SU-DHL-6 (cell line): ENCODE measurements around the gene NEURL1B.

Experiments used
- H2AFZ ChIP-seq: fragments of 200-600 bp; sonication (generic); 2 replicates; pipeline ENCODE4 v1.6.1; 2014; ENCODE audit warnings: low read depth, mild to moderate bottlenecking, moderate library complexity, mixed read lengths, antibody characterized with exemption, low read length; ENCODE audit not compliant: severe bottlenecking
- H3F3A ChIP-seq: fragments of 200-600 bp; shearing (Covaris generic); 2 replicates; pipeline ENCODE4 v1.6.0; 2016; ENCODE audit warnings: antibody characterized with exemption, mild to moderate bottlenecking; ENCODE audit not compliant: insufficient read depth
- H3K27ac ChIP-seq: fragments of 200-600 bp; sonication (generic); 2 replicates; pipeline ENCODE4 v1.5.1; 2016; ENCODE audit warnings: low read depth, mild to moderate bottlenecking, low read length, moderate library complexity, mixed read lengths
- H3K27me3 ChIP-seq: fragments of 200-600 bp; sonication (generic), shearing (Covaris generic); 2 replicates; pipeline ENCODE4 v1.6.0; 2014; ENCODE audit warnings: mild to moderate bottlenecking, low read length
- H3K36me3 ChIP-seq: fragments of 200-600 bp; sonication (generic); 2 replicates; pipeline ENCODE4 v1.6.1; 2014; ENCODE audit warnings: mild to moderate bottlenecking, low read length, mixed read lengths
- H3K4me2 ChIP-seq: fragments of 300-600, 200-600 bp; shearing (Covaris generic), sonication (generic); 2 replicates; pipeline ENCODE4 v1.6.0; 2014; ENCODE audit warnings: low read length, low read depth, mild to moderate bottlenecking; ENCODE audit not compliant: poor library complexity, severe bottlenecking
- H3K4me3 ChIP-seq: fragments of 200-600 bp; sonication (generic); 2 replicates; pipeline ENCODE4 v1.5.1; 2014; ENCODE audit warnings: antibody characterized with exemption, low read length, mild to moderate bottlenecking, mixed read lengths; ENCODE audit not compliant: insufficient read depth, poor library complexity, severe bottlenecking
- H3K79me2 ChIP-seq: fragments of 200-600 bp; sonication (generic); 2 replicates; pipeline ENCODE4 v1.6.1; 2014; ENCODE audit warnings: mild to moderate bottlenecking, low read length, moderate library complexity; ENCODE audit not compliant: insufficient read depth
- H3K9ac ChIP-seq: fragments of 200-600 bp; sonication (generic); 2 replicates; pipeline ENCODE4 v1.7.0; 2014; ENCODE audit warnings: mild to moderate bottlenecking, low read length
- H3K9me2 ChIP-seq: fragments of 200-600 bp; sonication (generic); replicated peaks from 2 replicates; pipeline ENCODE4 v1.6.1; 2014; ENCODE audit warnings: low read length; ENCODE audit not compliant: insufficient read depth
- H3K9me3 ChIP-seq: fragments of 200-600 bp; sonication (generic); 2 replicates; pipeline ENCODE4 v1.6.1; 2014; ENCODE audit warnings: low read length, mixed read lengths; ENCODE audit not compliant: insufficient read depth
- H4K20me1 ChIP-seq: fragments of 200-600 bp; sonication (generic); 2 replicates; pipeline ENCODE4 v1.6.1; 2014; ENCODE audit warnings: low read depth, mild to moderate bottlenecking, antibody characterized with exemption, low read length, moderate library complexity, mixed read lengths
- EZH2phosphoT487 ChIP-seq: fragments of 200-600 bp; sonication (generic), shearing (Covaris generic); conservative IDR thresholded peaks from 2 replicates; pipeline ENCODE4 v1.6.1; 2018; ENCODE audit warnings: mild to moderate bottlenecking, antibody characterized with exemption, low read length, moderate library complexity, mixed read lengths
- TF ChIP-seq, protein P1 (sequence below): fragments of 200-600 bp; sonication (generic); IDR thresholded peaks from one replicate; pipeline ENCODE4 v1.5.1; 2017; ENCODE audit warnings: antibody characterized with exemption, mild to moderate bottlenecking, low read length, moderate library complexity; ENCODE audit not compliant: insufficient read depth, poor library complexity, severe bottlenecking

Gene NEURL1B

DNA sequence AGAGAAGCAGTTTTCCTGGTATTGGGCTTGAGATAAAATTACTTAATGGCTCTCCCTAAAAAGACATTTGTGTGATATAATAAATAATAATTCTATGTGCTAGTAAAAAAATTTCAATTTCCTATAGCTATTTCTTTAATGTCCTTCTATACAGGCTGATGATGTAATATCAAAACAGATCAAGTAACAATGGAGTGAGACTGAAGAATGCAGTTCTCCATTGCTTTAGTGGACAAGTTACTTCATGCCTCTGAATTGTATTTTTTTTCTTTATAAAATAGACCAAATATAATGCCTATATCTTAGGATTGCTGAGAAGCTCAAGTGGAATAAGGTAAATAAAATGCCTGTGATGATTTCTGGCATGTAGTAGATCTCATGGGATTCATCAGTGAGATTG is 35.6 kb upstream of the NEURL1B start:
- no peak for TF ChIP-seq EZH2phosphoT487
- TF ChIP-seq, protein P1, sequence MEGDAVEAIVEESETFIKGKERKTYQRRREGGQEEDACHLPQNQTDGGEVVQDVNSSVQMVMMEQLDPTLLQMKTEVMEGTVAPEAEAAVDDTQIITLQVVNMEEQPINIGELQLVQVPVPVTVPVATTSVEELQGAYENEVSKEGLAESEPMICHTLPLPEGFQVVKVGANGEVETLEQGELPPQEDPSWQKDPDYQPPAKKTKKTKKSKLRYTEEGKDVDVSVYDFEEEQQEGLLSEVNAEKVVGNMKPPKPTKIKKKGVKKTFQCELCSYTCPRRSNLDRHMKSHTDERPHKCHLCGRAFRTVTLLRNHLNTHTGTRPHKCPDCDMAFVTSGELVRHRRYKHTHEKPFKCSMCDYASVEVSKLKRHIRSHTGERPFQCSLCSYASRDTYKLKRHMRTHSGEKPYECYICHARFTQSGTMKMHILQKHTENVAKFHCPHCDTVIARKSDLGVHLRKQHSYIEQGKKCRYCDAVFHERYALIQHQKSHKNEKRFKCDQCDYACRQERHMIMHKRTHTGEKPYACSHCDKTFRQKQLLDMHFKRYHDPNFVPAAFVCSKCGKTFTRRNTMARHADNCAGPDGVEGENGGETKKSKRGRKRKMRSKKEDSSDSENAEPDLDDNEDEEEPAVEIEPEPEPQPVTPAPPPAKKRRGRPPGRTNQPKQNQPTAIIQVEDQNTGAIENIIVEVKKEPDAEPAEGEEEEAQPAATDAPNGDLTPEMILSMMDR = no peak
- H2AFZ ChIP-seq = no peak overlapping the region
- no peaks in the 10 kb centered on the region for H3K27me3 ChIP-seq
- H4K20me1 ChIP-seq = no peaks in the 10 kb centered on the region
- no peak overlapping the region for H3K9ac ChIP-seq
- H3K36me3 ChIP-seq = no peaks in the 10 kb centered on the region
- no peaks in the 10 kb centered on the region for H3F3A ChIP-seq
- H3K79me2 ChIP-seq = no peaks in the 10 kb centered on the region
- H3K27ac ChIP-seq = no peak overlapping the region
- H3K4me3 ChIP-seq = no peak overlapping the region
- H3K4me2 ChIP-seq = no peak overlapping the region
- H3K9me2 ChIP-seq = no peaks in the 10 kb centered on the region
- no peaks in the 10 kb centered on the region for H3K9me3 ChIP-seq

DNA sequence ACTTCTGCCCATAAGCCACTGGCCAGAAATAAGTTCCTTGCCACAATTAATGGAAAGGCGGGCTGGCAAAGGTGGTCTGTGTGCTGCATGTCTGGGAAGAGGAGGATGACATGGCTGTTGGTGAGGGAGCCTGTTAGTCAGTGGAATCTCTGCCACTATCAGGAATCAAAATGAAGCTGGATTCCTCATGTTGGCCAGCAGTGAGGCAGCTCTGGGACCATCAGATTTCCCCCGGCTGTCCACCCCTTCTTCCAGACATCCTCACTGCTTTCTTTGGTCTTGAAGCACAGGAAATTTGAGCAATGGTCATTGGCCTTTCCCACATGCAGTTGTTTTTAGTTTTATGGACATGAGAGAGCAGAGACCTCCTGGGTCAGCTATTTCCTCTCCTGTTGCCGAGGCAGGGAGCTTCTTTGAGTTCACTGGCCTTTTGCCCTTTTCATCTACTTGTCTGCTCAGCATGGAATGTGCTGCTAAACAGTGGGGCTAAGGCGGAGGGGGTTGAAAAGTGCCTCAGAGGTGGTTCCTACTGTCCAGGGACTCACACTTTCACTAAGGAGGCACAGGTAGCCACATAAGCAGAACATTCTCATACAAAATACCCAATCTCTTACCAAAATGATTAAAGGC is 34.8 kb upstream of the NEURL1B start:
- Histone ChIP-seq H4K20me1 (no peaks in the 10 kb centered on the region), H3K27ac (no peak overlapping the region), H3F3A (no peaks in the 10 kb centered on the region), H3K27me3 (no peaks in the 10 kb centered on the region), H3K4me3 (no peak overlapping the region), H3K4me2 (no peak overlapping the region), H3K36me3 (no peaks in the 10 kb centered on the region), H3K9ac (no peak overlapping the region), H3K9me2 (no peaks in the 10 kb centered on the region), H3K79me2 (no peaks in the 10 kb centered on the region), H3K9me3 (no peaks in the 10 kb centered on the region), H2AFZ (no peak overlapping the region)
- no peak for TF ChIP-seq EZH2phosphoT487
- TF ChIP-seq, protein P1 = no peak

DNA sequence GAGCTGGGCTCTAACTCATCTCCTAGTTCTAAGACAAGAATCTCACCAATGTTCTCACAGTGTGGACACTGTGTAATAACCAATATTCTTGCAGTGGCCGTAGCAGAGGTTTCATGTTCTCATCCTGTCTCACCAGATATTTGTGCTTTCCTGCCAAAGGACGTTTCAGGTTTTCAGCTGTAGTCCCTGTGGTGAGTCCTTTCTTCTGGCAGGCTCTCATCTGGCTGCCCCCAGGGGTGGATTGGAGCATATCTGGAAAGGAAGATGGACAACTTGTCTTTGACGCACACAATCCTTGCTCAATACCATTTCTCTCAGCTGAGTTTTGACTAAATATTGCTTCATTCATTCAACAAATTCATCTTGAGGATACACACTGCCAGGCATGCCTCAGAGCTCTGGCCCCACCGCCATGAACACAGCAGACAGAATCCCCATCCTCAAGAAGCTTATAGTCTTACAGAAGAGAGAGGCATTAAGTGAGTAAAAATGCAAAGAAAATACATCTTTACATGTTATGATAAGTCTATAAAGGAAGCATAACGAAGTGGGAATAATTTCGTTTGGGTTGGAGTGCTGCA is 33.8 kb upstream of the NEURL1B start:
- Histone ChIP-seq H3K4me3 (no peak overlapping the region), H3K27ac (no peak overlapping the region), H3K9me2 (no peaks in the 10 kb centered on the region), H3K4me2 (no peak overlapping the region), H3K9me3 (no peaks in the 10 kb centered on the region), H3K36me3 (no peaks in the 10 kb centered on the region), H3F3A (no peaks in the 10 kb centered on the region), H3K27me3 (no peaks in the 10 kb centered on the region), H3K79me2 (no peaks in the 10 kb centered on the region), H2AFZ (no peak overlapping the region), H3K9ac (no peak overlapping the region), H4K20me1 (no peaks in the 10 kb centered on the region)
- TF ChIP-seq EZH2phosphoT487 = no peak
- TF ChIP-seq, protein P1 = no peak
